Measurements from ENCODE around the gene EHBP1. TPM values are rescaled to one million over a fixed set of nuclear protein-coding genes. Genes with fewer than 3 reads are reported as not detected.

EHBP1 gene
- total and polyA plus RNA-seq, 4 experiments from 2014 or later: 9.2 to 31.9 (median 21.0) TPM

GRCh38 chr2:62923881-62924280 is 218.4 kb downstream of the EHBP1 start:
- Histone ChIP-seq H3K9me3 (ENCODE audit: control insufficient read depth in 1 of 2, low read length in 2 of 2) (no peaks in the 10 kb centered on the region), H3K4me3 (ENCODE audit: low read length in 2 of 2) (no peak overlapping the region), H3K4me1 (ENCODE audit: insufficient read depth, low read length) (no peaks in the 10 kb centered on the region), H3K36me3 (ENCODE audit: insufficient read depth, low read length) (no peaks in the 10 kb centered on the region), H3K27ac (ENCODE audit: low read depth, low read length) (no peak overlapping the region), H3K27me3 (ENCODE audit: insufficient read depth, low read length) (no peaks in the 10 kb centered on the region)
- H3K4me1 Mint-ChIP-seq: no peaks in the 10 kb centered on the region
- no peak for DNase-seq
- intact Hi-C loops (cut with micrococcal nuclease): no loop called here
- ChIA-PET CTCF (ENCODE audit: partially characterized antibody) (no interaction called here), POLR2A (ENCODE audit: partially characterized antibody) (no interaction called here)
- H3K27me3 Mint-ChIP-seq: no peaks in the 10 kb centered on the region
- H3K4me3 Mint-ChIP-seq: no peak overlapping the region
- no peak overlapping the region for H3K27ac Mint-ChIP-seq
- H3K9me3 Mint-ChIP-seq: peaks cover 4 to 58% (median 44%) of the 10 kb centered on the region in 8 donors
- H3K36me3 Mint-ChIP-seq: peaks cover 37 to 52% of the 10 kb centered on the region in 2 donors

- POLR2A ChIA-PET (ENCODE audit: partially characterized antibody): no interaction called here
Observed at GRCh38 chr2:62928015-62928414, 222.5 kb downstream of the EHBP1 start.

GRCh38 chr2:62931536-62931935 is 226.0 kb downstream of the EHBP1 start:
- no peak for DNase-seq
- Mint-ChIP-seq H3K9me3 (peaks cover 0 to 7% (median 0%) of the 10 kb centered on the region in 8 donors), H3K36me3 (no peaks in the 10 kb centered on the region), H3K27me3 (no peaks in the 10 kb centered on the region), H3K27ac (no peak overlapping the region), H3K4me3 (no peak overlapping the region), H3K4me1 (no peaks in the 10 kb centered on the region)
- Histone ChIP-seq H3K27ac (ENCODE audit: low read depth, low read length) (no peak overlapping the region), H3K9me3 (ENCODE audit: control insufficient read depth in 1 of 2, low read length in 2 of 2) (no peaks in the 10 kb centered on the region), H3K4me3 (ENCODE audit: low read length in 2 of 2) (no peak overlapping the region), H3K27me3 (ENCODE audit: insufficient read depth, low read length) (no peaks in the 10 kb centered on the region), H3K36me3 (ENCODE audit: insufficient read depth, low read length) (no peaks in the 10 kb centered on the region), H3K4me1 (ENCODE audit: insufficient read depth, low read length) (no peaks in the 10 kb centered on the region)
- ChIA-PET CTCF (ENCODE audit: partially characterized antibody) (no interaction called here), POLR2A (ENCODE audit: partially characterized antibody) (no interaction called here)
- intact Hi-C loops (cut with micrococcal nuclease): no loop called here

More at GRCh38 chr2:62928015-62928414, 222.5 kb downstream of the EHBP1 start:
- Mint-ChIP-seq H3K4me1 (no peaks in the 10 kb centered on the region), H3K27ac (no peak overlapping the region), H3K9me3 (peaks cover 0 to 24% (median 19%) of the 10 kb centered on the region in 8 donors), H3K4me3 (no peak overlapping the region), H3K27me3 (no peaks in the 10 kb centered on the region), H3K36me3 (peaks cover 7 to 13% of the 10 kb centered on the region in 2 donors)
- CTCF ChIA-PET (ENCODE audit: partially characterized antibody): no interaction called here
- H3K4me3 ChIP-seq (ENCODE audit: low read length in 2 of 2): no peak overlapping the region
- no peaks in the 10 kb centered on the region for H3K9me3 ChIP-seq (ENCODE audit: control insufficient read depth in 1 of 2, low read length in 2 of 2)
- H3K4me1 ChIP-seq (ENCODE audit: insufficient read depth, low read length): no peaks in the 10 kb centered on the region
- H3K27me3 ChIP-seq (ENCODE audit: insufficient read depth, low read length): no peaks in the 10 kb centered on the region
- intact Hi-C loops (cut with micrococcal nuclease): no loop called here
- no peaks in the 10 kb centered on the region for H3K36me3 ChIP-seq (ENCODE audit: insufficient read depth, low read length)
- H3K27ac ChIP-seq (ENCODE audit: low read depth, low read length): no peak overlapping the region
- no peak for DNase-seq

DNA sequence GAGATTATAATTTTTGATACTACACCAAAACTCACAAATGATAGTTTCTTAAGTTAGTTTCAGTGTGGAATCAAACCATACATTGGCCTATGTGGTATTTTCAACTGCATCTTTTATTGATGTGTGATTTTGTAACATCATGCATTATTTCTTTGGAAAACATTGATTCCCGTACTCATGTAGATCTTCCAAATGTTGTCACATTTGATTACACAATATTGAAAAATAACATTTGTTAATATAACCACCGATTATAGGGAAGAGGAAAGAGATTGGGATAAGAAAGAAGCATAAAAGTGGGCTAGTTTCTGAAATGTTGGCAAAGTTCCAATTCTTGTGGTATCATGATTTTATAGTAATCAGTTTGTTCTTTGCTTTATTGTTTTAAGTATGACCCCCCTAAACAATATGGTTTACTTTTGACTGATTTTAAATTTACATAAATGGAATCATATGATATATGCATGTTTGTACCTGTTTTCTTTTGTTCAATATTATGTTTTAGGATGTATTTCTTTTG is 227.9 kb downstream of the EHBP1 start:
- no peak for DNase-seq
- Mint-ChIP-seq H3K36me3 (no peaks in the 10 kb centered on the region), H3K4me1 (no peaks in the 10 kb centered on the region), H3K27me3 (no peaks in the 10 kb centered on the region), H3K9me3 (peaks cover 0 to 2% (median 0%) of the 10 kb centered on the region in 8 donors), H3K27ac (no peak overlapping the region), H3K4me3 (no peak overlapping the region)
- H3K27ac ChIP-seq (ENCODE audit: low read depth, low read length): no peak overlapping the region
- H3K9me3 ChIP-seq (ENCODE audit: control insufficient read depth in 1 of 2, low read length in 2 of 2): no peaks in the 10 kb centered on the region
- H3K36me3 ChIP-seq (ENCODE audit: insufficient read depth, low read length): no peaks in the 10 kb centered on the region
- intact Hi-C loops (cut with micrococcal nuclease): no loop called here
- no peak overlapping the region for H3K4me3 ChIP-seq (ENCODE audit: low read length in 2 of 2)
- ChIA-PET CTCF (ENCODE audit: partially characterized antibody) (no interaction called here), POLR2A (ENCODE audit: partially characterized antibody) (no interaction called here)
- H3K27me3 ChIP-seq (ENCODE audit: insufficient read depth, low read length): no peaks in the 10 kb centered on the region
- no peaks in the 10 kb centered on the region for H3K4me1 ChIP-seq (ENCODE audit: insufficient read depth, low read length)

GRCh38 chr2:62934517-62934916 is 229.0 kb downstream of the EHBP1 start:
- H3K36me3 ChIP-seq (ENCODE audit: insufficient read depth, low read length): no peaks in the 10 kb centered on the region
- Mint-ChIP-seq H3K9me3 (no peaks in the 10 kb centered on the region), H3K27ac (no peak overlapping the region), H3K4me3 (no peak overlapping the region), H3K36me3 (peaks cover 0 to 3% of the 10 kb centered on the region in 2 donors), H3K27me3 (no peaks in the 10 kb centered on the region), H3K4me1 (no peaks in the 10 kb centered on the region)
- H3K4me3 ChIP-seq (ENCODE audit: low read length in 2 of 2): no peak overlapping the region
- no peaks in the 10 kb centered on the region for H3K9me3 ChIP-seq (ENCODE audit: control insufficient read depth in 1 of 2, low read length in 2 of 2)
- no peak overlapping the region for H3K27ac ChIP-seq (ENCODE audit: low read depth, low read length)
- ChIA-PET POLR2A (ENCODE audit: partially characterized antibody) (no interaction called here), CTCF (ENCODE audit: partially characterized antibody) (no interaction called here)
- intact Hi-C loops (cut with micrococcal nuclease): no loop called here
- no peaks in the 10 kb centered on the region for H3K4me1 ChIP-seq (ENCODE audit: insufficient read depth, low read length)
- no peaks in the 10 kb centered on the region for H3K27me3 ChIP-seq (ENCODE audit: insufficient read depth, low read length)
- no peak for DNase-seq

DNA sequence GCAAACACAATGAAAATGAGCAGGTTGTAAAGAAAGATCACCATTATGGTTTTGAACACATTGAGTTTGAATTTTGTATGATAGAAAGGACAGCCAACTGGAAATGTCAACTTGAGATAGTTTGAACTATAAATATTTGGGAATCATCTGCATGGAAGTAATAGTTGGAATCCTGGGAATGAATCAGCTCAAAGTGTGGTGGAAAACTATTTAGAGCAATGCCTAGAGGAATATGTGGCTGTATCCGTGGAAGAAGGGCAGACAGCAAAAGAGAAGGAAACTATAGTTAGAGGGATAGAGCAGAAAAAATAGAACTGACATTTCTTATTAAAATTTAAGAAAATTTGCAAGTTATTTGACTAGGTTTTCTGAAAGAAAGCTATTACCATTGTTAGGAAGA is 232.6 kb downstream of the EHBP1 start:
- POLR2A ChIA-PET (ENCODE audit: partially characterized antibody): no interaction called here
- H3K4me1 Mint-ChIP-seq: no peaks in the 10 kb centered on the region
- H3K9me3 ChIP-seq (ENCODE audit: control insufficient read depth in 1 of 2, low read length in 2 of 2): no peaks in the 10 kb centered on the region
- intact Hi-C loops (cut with micrococcal nuclease): no loop called here
- no peaks in the 10 kb centered on the region for H3K27me3 ChIP-seq (ENCODE audit: insufficient read depth, low read length)
- DNase-seq: no peak
- no peaks in the 10 kb centered on the region for H3K27me3 Mint-ChIP-seq
- no peaks in the 10 kb centered on the region for H3K9me3 Mint-ChIP-seq
- peaks cover 0 to 3% of the 10 kb centered on the region in 2 donors for H3K36me3 Mint-ChIP-seq
- H3K27ac Mint-ChIP-seq: no peak overlapping the region
- H3K36me3 ChIP-seq (ENCODE audit: insufficient read depth, low read length): no peaks in the 10 kb centered on the region
- H3K4me3 ChIP-seq (ENCODE audit: low read length in 2 of 2): no peak overlapping the region
- no peaks in the 10 kb centered on the region for H3K4me1 ChIP-seq (ENCODE audit: insufficient read depth, low read length)
- CTCF ChIA-PET (ENCODE audit: partially characterized antibody): no interaction called here
- H3K27ac ChIP-seq (ENCODE audit: low read depth, low read length): no peak overlapping the region
- H3K4me3 Mint-ChIP-seq: no peak overlapping the region

- Histone ChIP-seq H3K27me3 (ENCODE audit: insufficient read depth, low read length) (no peaks in the 10 kb centered on the region), H3K27ac (ENCODE audit: low read depth, low read length) (no peak overlapping the region), H3K4me1 (ENCODE audit: insufficient read depth, low read length) (no peaks in the 10 kb centered on the region), H3K9me3 (ENCODE audit: control insufficient read depth in 1 of 2, low read length in 2 of 2) (no peaks in the 10 kb centered on the region), H3K36me3 (ENCODE audit: insufficient read depth, low read length) (no peaks in the 10 kb centered on the region), H3K4me3 (ENCODE audit: low read length in 2 of 2) (no peak overlapping the region)
- Mint-ChIP-seq H3K4me1 (no peaks in the 10 kb centered on the region), H3K4me3 (no peak overlapping the region), H3K36me3 (peaks cover 0 to 9% of the 10 kb centered on the region in 2 donors), H3K9me3 (no peaks in the 10 kb centered on the region), H3K27me3 (no peaks in the 10 kb centered on the region), H3K27ac (no peak overlapping the region)
- intact Hi-C loops (cut with micrococcal nuclease): no loop called here
- no peak for DNase-seq
- ChIA-PET CTCF (ENCODE audit: partially characterized antibody) (no interaction called here), POLR2A (ENCODE audit: partially characterized antibody) (no interaction called here)
Observed at GRCh38 chr2:62939735-62940491, 234.4 kb downstream of the EHBP1 start.
